MCF 10A (cell line): ENCODE results near the gene TXNDC15. TPM values are rescaled to one million over a fixed set of nuclear protein-coding genes. Genes with fewer than 3 reads are reported as not detected.

Experiments
- BruUV-seq: library from RNA; stranded (reverse); fragments of 400-500 nt; replicated peaks from 2 replicates; lab custom pipeline; 2021; lab: Mats Ljungman, UMichigan
- CTCF ChIA-PET: fragments of 300-600 bp; sonication (Branson Sonifier 250); formaldehyde crosslinking; extraction: SDS; loops from one replicate; lab custom pipeline; 2021; ENCODE audit warnings: antibody characterized with exemption, inconsistent platforms; lab: Yijun Ruan, JAX
- POLR2A ChIA-PET: fragments of 300-600, 350-650 bp; sonication (Branson Sonifier 250); formaldehyde crosslinking; extraction: SDS; loops from one replicate; lab custom pipeline; 2020; ENCODE audit warnings: antibody characterized with exemption, inconsistent platforms; lab: Yijun Ruan, JAX
- DNase-seq: peaks from one replicate; pipeline ENCODE4 v3.0.0-alpha.2; 2018; ENCODE audit not compliant: unreplicated experiment
- H3K27ac Mint-ChIP-seq: one replicate; pipeline ENCODE4 v1.8.0; 2022; ENCODE audit warnings: mild to moderate bottlenecking, low read depth, mixed read lengths; ENCODE audit not compliant: unreplicated experiment
- H3K27me3 Mint-ChIP-seq: one replicate; pipeline ENCODE4 v1.8.0; 2022; ENCODE audit warnings: mixed read lengths; ENCODE audit not compliant: insufficient read depth, unreplicated experiment
- H3K36me3 Mint-ChIP-seq: one replicate; pipeline ENCODE4 v1.8.0; 2022; ENCODE audit warnings: mild to moderate bottlenecking, moderate library complexity, mixed read lengths; ENCODE audit not compliant: insufficient read depth, unreplicated experiment
- H3K4me1 Mint-ChIP-seq: one replicate; pipeline ENCODE4 v1.8.0; 2022; ENCODE audit warnings: mixed read lengths; ENCODE audit not compliant: insufficient read depth, unreplicated experiment
- H3K4me3 Mint-ChIP-seq: one replicate; pipeline ENCODE4 v1.8.0; 2022; ENCODE audit warnings: mild to moderate bottlenecking, moderate library complexity, mixed read lengths; ENCODE audit not compliant: unreplicated experiment
- H3K9me3 Mint-ChIP-seq: one replicate; pipeline ENCODE4 v1.8.0; 2022; ENCODE audit warnings: mixed read lengths; ENCODE audit not compliant: unreplicated experiment
- intact Hi-C: fragments of 100-400 bp; cut with micrococcal nuclease; formaldehyde crosslinking; loops from 2 replicates; pipeline ENCODE4 v1.14.1; 2022
- total RNA-seq: library from RNA; stranded (reverse); gene quantifications from 2 replicates; pipeline ENCODE4 v1.2.3, GENCODE V29; 2022
- TF ChIP-seq, protein P1 (sequence below): fragments of 200-600 bp; IDR thresholded peaks from one replicate; pipeline ENCODE4 v1.8.0; 2022; ENCODE audit warnings: antibody characterized with exemption, mild to moderate bottlenecking; ENCODE audit not compliant: unreplicated experiment

Gene TXNDC15
- total RNA-seq, 1 experiment from 2014 or later: 57.0 TPM

GRCh38 chr5:134911285-134912206 is 37.4 kb downstream of the TXNDC15 start:
- H3K27me3 Mint-ChIP-seq: no peaks in the 10 kb centered on the region
- no peak for DNase-seq
- intact Hi-C loops: no loop called here
- ChIA-PET CTCF (interaction anchor here (0.8 kb wide), 1 partner anchor 605 kb away, joined by 3 read pairs; no protein-coding TSS in a partner anchor), POLR2A (no interaction called here)
- H3K9me3 Mint-ChIP-seq: no peaks in the 10 kb centered on the region
- no TSS peak for BruUV-seq
- H3K4me3 Mint-ChIP-seq: no peak overlapping the region
- TF ChIP-seq, protein P1, sequence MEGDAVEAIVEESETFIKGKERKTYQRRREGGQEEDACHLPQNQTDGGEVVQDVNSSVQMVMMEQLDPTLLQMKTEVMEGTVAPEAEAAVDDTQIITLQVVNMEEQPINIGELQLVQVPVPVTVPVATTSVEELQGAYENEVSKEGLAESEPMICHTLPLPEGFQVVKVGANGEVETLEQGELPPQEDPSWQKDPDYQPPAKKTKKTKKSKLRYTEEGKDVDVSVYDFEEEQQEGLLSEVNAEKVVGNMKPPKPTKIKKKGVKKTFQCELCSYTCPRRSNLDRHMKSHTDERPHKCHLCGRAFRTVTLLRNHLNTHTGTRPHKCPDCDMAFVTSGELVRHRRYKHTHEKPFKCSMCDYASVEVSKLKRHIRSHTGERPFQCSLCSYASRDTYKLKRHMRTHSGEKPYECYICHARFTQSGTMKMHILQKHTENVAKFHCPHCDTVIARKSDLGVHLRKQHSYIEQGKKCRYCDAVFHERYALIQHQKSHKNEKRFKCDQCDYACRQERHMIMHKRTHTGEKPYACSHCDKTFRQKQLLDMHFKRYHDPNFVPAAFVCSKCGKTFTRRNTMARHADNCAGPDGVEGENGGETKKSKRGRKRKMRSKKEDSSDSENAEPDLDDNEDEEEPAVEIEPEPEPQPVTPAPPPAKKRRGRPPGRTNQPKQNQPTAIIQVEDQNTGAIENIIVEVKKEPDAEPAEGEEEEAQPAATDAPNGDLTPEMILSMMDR: no peak
- H3K4me1 Mint-ChIP-seq: peaks cover 4% of the 10 kb centered on the region
- H3K36me3 Mint-ChIP-seq: peaks cover 34% of the 10 kb centered on the region
- no peak overlapping the region for H3K27ac Mint-ChIP-seq

DNA sequence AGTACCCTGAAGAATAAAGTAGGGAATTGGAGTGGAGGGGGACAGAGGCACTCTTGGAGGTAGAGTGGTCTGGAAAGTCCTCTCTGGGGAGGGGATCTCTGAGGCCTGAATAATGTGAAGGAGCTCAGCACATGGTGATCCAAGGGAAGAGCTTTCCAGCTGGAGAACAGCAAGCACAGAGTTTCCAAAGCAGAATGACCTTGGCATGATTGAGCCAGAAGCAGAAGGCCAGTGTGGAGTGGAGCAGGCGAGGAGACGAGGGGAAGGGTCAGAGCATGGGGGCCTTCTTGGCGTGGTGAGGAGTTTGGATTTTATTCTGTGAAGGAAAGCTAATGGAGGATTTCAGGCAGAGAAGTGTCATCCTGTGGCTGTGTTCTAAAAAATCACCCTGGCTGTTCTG is 39.1 kb downstream of the TXNDC15 start:
- no peaks in the 10 kb centered on the region for H3K27me3 Mint-ChIP-seq
- CTCF ChIA-PET: interaction anchor here (0.8 to 3.0 kb wide), 6 partner anchors 8 to 278 kb away, joined by 4 to 15 read pairs (median 4); partner anchors contain the start of gene PCBD2
- no peak for DNase-seq
- H3K4me1 Mint-ChIP-seq: peaks cover 4% of the 10 kb centered on the region
- H3K4me3 Mint-ChIP-seq: no peak overlapping the region
- POLR2A ChIA-PET: interaction anchor here (0.7 kb wide), 1 partner anchor 273 kb away, joined by 3 read pairs; no protein-coding TSS in a partner anchor
- TF ChIP-seq, protein P1: no peak
- BruUV-seq: no TSS peak
- H3K36me3 Mint-ChIP-seq: peaks cover 31% of the 10 kb centered on the region
- H3K9me3 Mint-ChIP-seq: no peaks in the 10 kb centered on the region
- H3K27ac Mint-ChIP-seq: no peak overlapping the region
- intact Hi-C loops: no loop called here

DNA sequence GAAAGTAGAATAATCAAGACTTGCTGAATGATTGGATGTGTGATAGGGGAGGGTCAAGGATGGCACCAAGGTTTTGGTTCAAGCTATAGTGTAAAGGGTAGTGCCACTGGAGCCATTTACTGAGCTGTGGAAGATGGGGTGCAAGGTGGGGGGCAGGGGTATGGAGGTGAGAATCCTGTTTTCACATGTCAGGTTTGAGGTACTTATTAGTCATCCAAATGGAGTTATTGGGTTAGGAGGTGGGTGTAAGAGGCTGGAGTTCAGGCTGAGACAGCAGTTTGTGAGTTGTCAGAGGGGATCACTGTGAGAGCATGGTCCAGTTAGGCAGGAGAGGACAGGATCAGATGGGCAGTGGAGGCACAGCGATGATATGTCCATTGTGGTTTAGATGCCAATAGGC is 39.6 kb downstream of the TXNDC15 start:
- no TSS peak for BruUV-seq
- H3K36me3 Mint-ChIP-seq: peaks cover 31% of the 10 kb centered on the region
- TF ChIP-seq, protein P1: no peak
- ChIA-PET POLR2A (interaction anchor here (0.7 kb wide), 1 partner anchor 273 kb away, joined by 3 read pairs; no protein-coding TSS in a partner anchor), CTCF (interaction anchor here (0.8 to 4.9 kb wide), 8 partner anchors 9 to 419 kb away, joined by 4 to 23 read pairs (median 5); partner anchors contain the start of gene PCBD2)
- H3K4me3 Mint-ChIP-seq: no peak overlapping the region
- DNase-seq: no peak
- no peaks in the 10 kb centered on the region for H3K27me3 Mint-ChIP-seq
- no peak overlapping the region for H3K27ac Mint-ChIP-seq
- intact Hi-C loops: no loop called here
- H3K4me1 Mint-ChIP-seq: peaks cover 4% of the 10 kb centered on the region
- H3K9me3 Mint-ChIP-seq: no peaks in the 10 kb centered on the region
